ENCODE data around the gene CAMK1G. TPM values are rescaled to one million over a fixed set of nuclear protein-coding genes. Genes with fewer than 3 reads are reported as not detected.

Gene CAMK1G
- total and polyA plus RNA-seq, 11 donors = 0.30 to 0.48 TPM; not detected in 9

- WGBS, 4 donors = 43 to 58% (median 47%) methylated on average over 13 of the region's 13 CpGs
- intact Hi-C loops (cut with DNase I) = loop anchor here in 1 of 10 donors (5.0 kb wide), 1 partner anchor 163 kb away; no protein-coding TSS in a partner anchor
- DNase-seq = no peak
- TF ChIP-seq CTCF (IDR thresholded peaks at IDR 0.05) (no peak), POLR2A (IDR thresholded peaks at IDR 0.05) (no peak)
- ATAC-seq = no peak
- peaks cover 0 to 13% (median 8%) of the 10 kb centered on the region in 12 donors for H3K4me1 ChIP-seq
- H3K4me3 ChIP-seq = no peak overlapping the region
- H3K36me3 ChIP-seq = no peaks in the 10 kb centered on the region
- H3K27me3 ChIP-seq = peaks cover 0 to 48% (median 14%) of the 10 kb centered on the region in 9 donors
- H3K27ac ChIP-seq = no peak overlapping the region
- H3K9me3 ChIP-seq = no peaks in the 10 kb centered on the region
Observed at GRCh38 chr1:209584231-209584672, 738 bp downstream of the CAMK1G start.

- TF ChIP-seq POLR2A (IDR thresholded peaks at IDR 0.05) (no peak), CTCF (IDR thresholded peaks at IDR 0.05) (no peak)
- Histone ChIP-seq H3K4me1 (peaks cover 0 to 14% (median 8%) of the 10 kb centered on the region in 12 donors), H3K9me3 (no peaks in the 10 kb centered on the region), H3K36me3 (no peaks in the 10 kb centered on the region), H3K27ac (no peak overlapping the region), H3K4me3 (no peak overlapping the region), H3K27me3 (peaks cover 0 to 46% (median 9%) of the 10 kb centered on the region in 9 donors)
- WGBS, 4 donors = 48 to 61% (median 53%) methylated on average over 5 of the region's 5 CpGs
- ATAC-seq = no peak
- no peak for DNase-seq
- intact Hi-C loops (cut with DNase I) = loop anchor here in 1 of 10 donors (5.0 kb wide), 1 partner anchor 37 kb away; no protein-coding TSS in a partner anchor
Observed at GRCh38 chr1:209585197-209585596, 1.7 kb downstream of the CAMK1G start.

- intact Hi-C loops (cut with DNase I) = loop anchor here in 1 of 10 donors (5.0 kb wide), 1 partner anchor 37 kb away; no protein-coding TSS in a partner anchor
- no peaks in the 10 kb centered on the region for H3K9me3 ChIP-seq
- ATAC-seq (peak; percentile 78 to 94 (median 91)), DNase-seq (peak; percentile 51 to 83 (median 68))
- no peaks in the 10 kb centered on the region for H3K36me3 ChIP-seq
- WGBS, 4 donors = 1 to 13% (median 2%) methylated on average over 15 to 23 of the region's 23 CpGs
- H3K27ac ChIP-seq = no peak overlapping the region
- H3K27me3 ChIP-seq = peaks cover 0 to 45% (median 9%) of the 10 kb centered on the region in 9 donors
- TF ChIP-seq POLR2A (IDR thresholded peaks at IDR 0.05) = no peak
- peak in 5 of 12 donors; percentile 8 to 39 (median 20) for TF ChIP-seq CTCF (IDR thresholded peaks at IDR 0.05)
- H3K4me3 ChIP-seq = peak overlapping the region in 3 of 12 donors; percentile 1 to 19 (median 6)
- H3K4me1 ChIP-seq = peaks cover 0 to 16% (median 8%) of the 10 kb centered on the region in 12 donors
Observed at GRCh38 chr1:209585672-209586071, 2.2 kb downstream of the CAMK1G start.

- Histone ChIP-seq H3K4me3 (no peak overlapping the region), H3K27ac (no peak overlapping the region), H3K9me3 (no peaks in the 10 kb centered on the region), H3K4me1 (peaks cover 0 to 16% (median 8%) of the 10 kb centered on the region in 12 donors), H3K27me3 (peaks cover 0 to 45% (median 9%) of the 10 kb centered on the region in 9 donors), H3K36me3 (no peaks in the 10 kb centered on the region)
- ATAC-seq (no peak), DNase-seq (no peak)
- intact Hi-C loops (cut with DNase I) = loop anchor here in 1 of 10 donors (5.0 kb wide), 1 partner anchor 36 kb away; no protein-coding TSS in a partner anchor
- 72 to 78% (median 74%) methylated on average over 4 of the region's 4 CpGs for WGBS, 4 donors
- no peak for TF ChIP-seq CTCF (IDR thresholded peaks at IDR 0.05)
Observed at GRCh38 chr1:209586221-209586740, 2.8 kb downstream of the CAMK1G start.

All from heart left ventricle (tissue), 16 donors.